Skeletal muscle tissue (tissue), 4 donors: ENCODE data around the gene GSG1L. TPM values are rescaled to one million over a fixed set of nuclear protein-coding genes. Genes with fewer than 3 reads are reported as not detected.

Experiments
- H3K27ac ChIP-seq: one replicate; pipeline ENCODE4 v1.7.0; 2013; ENCODE audit warnings: mild to moderate bottlenecking, low read depth, low read length, inconsistent platforms
- H3K27me3 ChIP-seq, 3 donors: one replicate each; pipeline ENCODE4 v1.7.0; 2013; ENCODE audit warnings: low read length in 3 of 3; ENCODE audit not compliant: control insufficient read depth in 3 of 3, insufficient read depth in 3 of 3
- H3K36me3 ChIP-seq, 3 donors: one replicate each; pipeline ENCODE4 v1.7.0; 2013; ENCODE audit warnings: low read length in 3 of 3; ENCODE audit not compliant: control insufficient read depth in 3 of 3, insufficient read depth in 3 of 3
- H3K4me1 ChIP-seq, 3 donors: one replicate each; pipeline ENCODE4 v1.7.0; 2013; ENCODE audit warnings: low read length in 3 of 3, mild to moderate bottlenecking in 3 of 3; ENCODE audit not compliant: control insufficient read depth in 3 of 3, insufficient read depth in 3 of 3
- H3K4me3 ChIP-seq, 3 donors: one replicate each; pipeline ENCODE4 v1.7.0; 2013; ENCODE audit warnings: low read length in 3 of 3
- H3K9ac ChIP-seq, 3 donors: one replicate each; pipeline ENCODE4 v1.7.0; 2013; ENCODE audit warnings: low read length in 3 of 3, mild to moderate bottlenecking in 3 of 3, moderate library complexity in 2 of 3, low read depth in 1 of 3
- H3K9me3 ChIP-seq, 3 donors: one replicate each; pipeline ENCODE4 v1.7.0; 2013; ENCODE audit warnings: low read length in 3 of 3; ENCODE audit not compliant: control insufficient read depth in 3 of 3
- total RNA-seq: library from RNA; depleted of rRNA; stranded (reverse); fragments of >200 nt; gene quantifications from one replicate; pipeline ENCODE4 v1.2.3, GENCODE V29; 2014
- donor health status: Osteomylitis.

GSG1L gene
- total RNA-seq, 1 donor from 2014 or later: 2.1 TPM

GRCh38 chr16:27780468-27781194 lies 282.9 kb downstream of the GSG1L start:
- no peak overlapping the region for H3K4me3 ChIP-seq
- H3K9me3 ChIP-seq: no peaks in the 10 kb centered on the region
- peaks cover 0 to 9% (median 4%) of the 10 kb centered on the region in 3 donors for H3K36me3 ChIP-seq
- no peaks in the 10 kb centered on the region for H3K4me1 ChIP-seq
- peaks cover 0 to 11% (median 5%) of the 10 kb centered on the region in 3 donors for H3K27me3 ChIP-seq
- no peak overlapping the region for H3K27ac ChIP-seq
- no peak overlapping the region for H3K9ac ChIP-seq

- no peak overlapping the region for H3K4me3 ChIP-seq
- H3K36me3 ChIP-seq: peaks cover 0 to 9% (median 4%) of the 10 kb centered on the region in 3 donors
- H3K27me3 ChIP-seq: peaks cover 0 to 11% (median 5%) of the 10 kb centered on the region in 3 donors
- H3K4me1 ChIP-seq: no peaks in the 10 kb centered on the region
- no peaks in the 10 kb centered on the region for H3K9me3 ChIP-seq
- no peak overlapping the region for H3K9ac ChIP-seq
- no peak overlapping the region for H3K27ac ChIP-seq
Measured at GRCh38 chr16:27779641-27780164, 283.8 kb downstream of the GSG1L start.

DNA sequence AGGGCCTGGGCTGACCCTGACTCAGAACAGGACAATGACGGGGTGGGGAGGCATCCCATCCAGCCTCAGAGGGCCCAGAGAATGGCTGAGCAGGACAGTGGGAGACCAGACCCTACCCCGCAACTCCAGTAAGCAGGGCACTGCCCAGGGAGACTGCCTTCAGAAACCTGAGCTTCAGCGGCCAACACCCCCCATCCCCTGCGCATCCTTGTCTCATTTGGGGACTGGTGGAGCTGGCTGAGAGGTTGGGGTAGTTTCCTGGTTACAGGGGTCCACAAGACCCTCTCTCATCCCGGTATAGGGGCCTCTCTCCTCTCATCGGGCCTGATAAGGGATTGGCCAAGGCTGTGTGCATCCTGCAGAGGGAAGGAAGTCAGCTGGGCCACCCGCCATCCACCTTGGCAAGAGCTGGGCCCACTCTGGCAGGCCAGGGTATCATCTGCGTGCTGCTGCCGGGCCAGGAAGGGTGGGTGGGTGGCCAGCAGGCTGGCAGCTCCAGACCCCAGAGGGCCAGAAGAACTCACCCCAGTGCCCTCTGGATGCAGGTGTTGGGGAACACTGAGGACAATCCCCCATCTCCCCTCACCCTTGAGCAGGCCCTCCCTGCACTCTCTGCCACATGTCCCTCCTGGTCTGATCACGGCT lies 284.5 kb downstream of the GSG1L start:
- H3K27ac ChIP-seq: no peak overlapping the region
- no peak overlapping the region for H3K9ac ChIP-seq
- H3K36me3 ChIP-seq: peaks cover 0 to 9% (median 4%) of the 10 kb centered on the region in 3 donors
- H3K4me1 ChIP-seq: no peaks in the 10 kb centered on the region
- no peaks in the 10 kb centered on the region for H3K9me3 ChIP-seq
- H3K4me3 ChIP-seq: no peak overlapping the region
- peaks cover 0 to 9% (median 4%) of the 10 kb centered on the region in 3 donors for H3K27me3 ChIP-seq

- H3K9me3 ChIP-seq: no peaks in the 10 kb centered on the region
- H3K36me3 ChIP-seq: peaks cover 0 to 12% (median 4%) of the 10 kb centered on the region in 3 donors
- no peak overlapping the region for H3K9ac ChIP-seq
- no peak overlapping the region for H3K4me3 ChIP-seq
- H3K27ac ChIP-seq: no peak overlapping the region
- peaks cover 0 to 5% (median 0%) of the 10 kb centered on the region in 3 donors for H3K27me3 ChIP-seq
- no peaks in the 10 kb centered on the region for H3K4me1 ChIP-seq
Measured at GRCh38 chr16:27778171-27778925, 285.2 kb downstream of the GSG1L start.

GRCh38 chr16:27777527-27777926 lies 286.0 kb downstream of the GSG1L start:
- no peak overlapping the region for H3K27ac ChIP-seq

DNA sequence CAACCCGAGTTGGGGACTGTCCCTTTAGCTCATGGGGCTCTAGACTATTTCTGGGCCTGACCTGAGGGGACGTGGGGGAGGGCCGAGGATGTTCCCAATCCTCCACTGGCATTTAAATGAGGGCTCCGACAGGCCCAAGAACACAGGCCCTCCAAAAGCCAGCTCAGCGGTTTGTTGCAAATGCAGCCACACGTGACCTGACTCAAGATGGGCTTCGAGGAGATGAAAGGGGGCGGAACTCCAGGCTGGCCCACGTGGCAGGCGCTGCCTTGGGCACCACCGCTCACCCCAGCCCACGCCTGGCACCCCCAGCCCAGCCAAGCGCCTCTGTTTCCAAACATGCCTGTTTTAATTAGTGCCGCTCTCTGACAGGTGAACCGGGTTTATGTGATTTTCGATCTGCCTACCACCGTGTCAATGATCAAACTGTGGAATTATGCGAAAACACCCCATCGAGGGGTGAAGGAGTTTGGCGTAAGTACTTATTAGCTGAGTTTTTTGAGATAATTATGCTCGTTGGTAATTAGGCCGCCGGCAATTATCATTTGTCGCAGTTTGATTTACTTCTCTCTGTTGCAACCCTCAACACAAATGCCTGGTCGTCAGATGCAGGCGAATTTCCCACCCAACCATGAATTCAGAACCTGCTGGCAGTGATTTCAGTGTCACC lies 286.8 kb downstream of the GSG1L start:
- H3K36me3 ChIP-seq: peaks cover 0 to 14% (median 7%) of the 10 kb centered on the region in 3 donors

More at GRCh38 chr16:27777527-27777926, 286.0 kb downstream of the GSG1L start:
- Histone ChIP-seq H3K9me3 (no peaks in the 10 kb centered on the region), H3K27me3 (no peaks in the 10 kb centered on the region), H3K36me3 (peaks cover 0 to 13% (median 4%) of the 10 kb centered on the region in 3 donors), H3K4me1 (no peaks in the 10 kb centered on the region), H3K9ac (no peak overlapping the region), H3K4me3 (no peak overlapping the region)

GRCh38 chr16:27775254-27775653 lies 288.3 kb downstream of the GSG1L start:
- Histone ChIP-seq H3K4me1 (no peaks in the 10 kb centered on the region), H3K27me3 (no peaks in the 10 kb centered on the region), H3K36me3 (peaks cover 10 to 18% (median 10%) of the 10 kb centered on the region in 3 donors), H3K27ac (no peak overlapping the region), H3K9me3 (no peaks in the 10 kb centered on the region), H3K9ac (no peak overlapping the region), H3K4me3 (no peak overlapping the region)

More for the DNA sequence above, 286.8 kb downstream of the GSG1L start:
- Histone ChIP-seq H3K4me1 (no peaks in the 10 kb centered on the region), H3K27ac (no peak overlapping the region), H3K4me3 (no peak overlapping the region), H3K27me3 (no peaks in the 10 kb centered on the region), H3K9ac (no peak overlapping the region), H3K9me3 (no peaks in the 10 kb centered on the region)

GRCh38 chr16:27774779-27775178 lies 288.7 kb downstream of the GSG1L start:
- Histone ChIP-seq H3K9me3 (no peaks in the 10 kb centered on the region), H3K9ac (no peak overlapping the region), H3K27ac (no peak overlapping the region), H3K27me3 (no peaks in the 10 kb centered on the region), H3K4me1 (no peaks in the 10 kb centered on the region), H3K4me3 (no peak overlapping the region), H3K36me3 (peaks cover 10 to 19% (median 10%) of the 10 kb centered on the region in 3 donors)

DNA sequence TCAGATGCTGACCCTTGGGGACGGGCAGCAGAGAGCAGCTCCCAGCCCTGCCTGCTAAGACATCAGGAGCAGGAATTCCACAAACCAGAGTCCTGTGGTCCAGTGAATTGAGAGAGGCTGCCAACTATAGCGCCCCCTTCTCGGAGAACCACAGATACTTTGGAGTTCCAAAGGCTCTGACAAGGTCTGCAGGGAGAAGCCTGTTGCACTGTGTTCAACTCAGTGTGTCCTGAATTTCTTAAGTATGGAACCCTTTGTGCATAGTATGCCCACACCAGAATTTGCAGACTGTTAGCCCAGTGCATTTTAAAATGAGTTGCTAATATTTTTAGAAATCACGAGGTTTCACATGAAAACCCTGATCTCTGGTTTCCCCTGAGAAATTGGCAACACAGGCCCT lies 290.2 kb downstream of the GSG1L start:
- peaks cover 10 to 20% (median 14%) of the 10 kb centered on the region in 3 donors for H3K36me3 ChIP-seq
- H3K27ac ChIP-seq: no peak overlapping the region
- H3K9me3 ChIP-seq: no peaks in the 10 kb centered on the region
- H3K27me3 ChIP-seq: no peaks in the 10 kb centered on the region
- H3K9ac ChIP-seq: no peak overlapping the region
- H3K4me3 ChIP-seq: no peak overlapping the region
- no peaks in the 10 kb centered on the region for H3K4me1 ChIP-seq
